ENCODE data around the gene AGA.

- TF ChIP-seq CREB1 (IDR thresholded peaks at IDR 0.05) (no peak), CTCF (IDR thresholded peaks at IDR 0.05; ENCODE audit: control extremely low read depth in 1 of 3, insufficient read depth in 1 of 3, low read depth in 1 of 3, low read length in 3 of 3) (no peak), NRF1 (IDR thresholded peaks at IDR 0.05; ENCODE audit: low read depth, low read length) (no peak), POLR2A (IDR thresholded peaks at IDR 0.05; ENCODE audit: control extremely low read depth in 1 of 2, low read depth in 2 of 2, low read length in 2 of 2) (no peak), ATF3 (IDR thresholded peaks at IDR 0.05; ENCODE audit: insufficient read depth, low read depth, low read length) (no peak), RNF2 (IDR thresholded peaks at IDR 0.05; ENCODE audit: borderline replicate concordance, low read depth, low read length, missing control alignments, poor library complexity, severe bottlenecking) (no peak), SRF (IDR thresholded peaks at IDR 0.05; ENCODE audit: low read depth, low read length) (no peak), POLR2AphosphoS5 (IDR thresholded peaks at IDR 0.05; ENCODE audit: low read depth, low read length) (no peak), EP300 (IDR thresholded peaks at IDR 0.05; ENCODE audit: borderline replicate concordance in 1 of 2, low read depth in 2 of 2, low read length in 2 of 2) (no peak)
Observed at GRCh38 chr4:177455561-177455970, 13.3 kb upstream of the AGA start.
